ENCODE measurements around the gene TDRD7.

DNA sequence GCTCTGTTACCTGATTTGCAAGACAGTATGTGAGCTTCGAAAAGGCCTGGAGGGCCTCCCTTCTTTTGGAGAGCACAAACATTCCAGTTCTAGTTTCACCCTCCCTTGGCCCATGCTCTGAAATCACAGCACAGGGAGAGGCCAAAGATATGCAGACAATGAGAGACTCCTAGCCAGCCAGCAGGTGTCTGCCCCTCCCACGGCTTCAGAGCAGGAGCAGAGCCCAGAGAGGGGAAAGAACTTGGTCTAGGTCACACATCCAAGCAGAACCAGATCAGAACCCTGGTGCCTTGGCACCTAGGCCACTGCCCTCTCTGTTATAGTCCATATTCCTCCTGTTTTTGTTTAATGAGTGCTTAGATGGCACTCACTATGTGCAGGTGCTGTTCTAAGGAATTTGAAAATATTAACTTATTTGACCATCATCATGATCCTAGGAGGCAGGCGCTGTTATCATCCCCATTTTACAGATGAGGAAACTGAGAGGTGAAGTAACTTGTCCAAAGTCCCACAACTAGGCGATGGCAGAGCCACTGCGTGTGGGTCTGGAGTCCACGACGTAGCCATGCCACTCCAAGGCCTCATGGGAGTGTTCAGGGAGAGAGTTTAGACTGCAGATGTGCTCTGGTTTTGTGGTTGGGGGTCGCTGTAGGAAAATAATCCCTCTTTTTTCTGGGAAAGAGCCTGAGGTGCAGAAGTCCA lies 116.8 kb downstream of the TDRD7 start:
- TF ChIP-seq, protein P1, sequence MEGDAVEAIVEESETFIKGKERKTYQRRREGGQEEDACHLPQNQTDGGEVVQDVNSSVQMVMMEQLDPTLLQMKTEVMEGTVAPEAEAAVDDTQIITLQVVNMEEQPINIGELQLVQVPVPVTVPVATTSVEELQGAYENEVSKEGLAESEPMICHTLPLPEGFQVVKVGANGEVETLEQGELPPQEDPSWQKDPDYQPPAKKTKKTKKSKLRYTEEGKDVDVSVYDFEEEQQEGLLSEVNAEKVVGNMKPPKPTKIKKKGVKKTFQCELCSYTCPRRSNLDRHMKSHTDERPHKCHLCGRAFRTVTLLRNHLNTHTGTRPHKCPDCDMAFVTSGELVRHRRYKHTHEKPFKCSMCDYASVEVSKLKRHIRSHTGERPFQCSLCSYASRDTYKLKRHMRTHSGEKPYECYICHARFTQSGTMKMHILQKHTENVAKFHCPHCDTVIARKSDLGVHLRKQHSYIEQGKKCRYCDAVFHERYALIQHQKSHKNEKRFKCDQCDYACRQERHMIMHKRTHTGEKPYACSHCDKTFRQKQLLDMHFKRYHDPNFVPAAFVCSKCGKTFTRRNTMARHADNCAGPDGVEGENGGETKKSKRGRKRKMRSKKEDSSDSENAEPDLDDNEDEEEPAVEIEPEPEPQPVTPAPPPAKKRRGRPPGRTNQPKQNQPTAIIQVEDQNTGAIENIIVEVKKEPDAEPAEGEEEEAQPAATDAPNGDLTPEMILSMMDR (IDR thresholded peaks at IDR 0.05), result no peak
- TF ChIP-seq ZFX (IDR thresholded peaks at IDR 0.05; ENCODE audit: borderline replicate concordance), result no peak

Measured in 22Rv1 (cell line).